Effector memory CD4-positive, alpha-beta T cell (primary cell): ENCODE measurements around the gene PTPN18.
A peak's percentile ranks its signal among the peaks of the same experiment; 100 is the strongest.

ENCODE experiments used
- DNase-seq, 3 donors: peaks; one replicate each; pipeline ENCODE4 v3.0.0-alpha.2; 2020
- H3K27ac ChIP-seq: 2 replicates; pipeline ENCODE4 v1.7.0; 2013; ENCODE audit warnings: mild to moderate bottlenecking, low read length, moderate library complexity; ENCODE audit not compliant: insufficient read depth, poor library complexity, severe bottlenecking
- H3K27me3 ChIP-seq: replicated peaks from 2 replicates; pipeline ENCODE4 v1.7.0; 2013; ENCODE audit warnings: mild to moderate bottlenecking, low read length; ENCODE audit not compliant: insufficient read depth, control insufficient read depth, poor library complexity, severe bottlenecking
- H3K36me3 ChIP-seq: 2 replicates; pipeline ENCODE4 v1.7.0; 2013; ENCODE audit warnings: mild to moderate bottlenecking, low read length, moderate library complexity; ENCODE audit not compliant: control insufficient read depth, insufficient read depth
- H3K4me1 ChIP-seq: 2 replicates; pipeline ENCODE4 v1.7.0; 2013; ENCODE audit warnings: low read length, mild to moderate bottlenecking; ENCODE audit not compliant: control insufficient read depth, insufficient read depth, poor library complexity, severe bottlenecking
- H3K4me3 ChIP-seq: 2 replicates; pipeline ENCODE4 v1.7.0; 2013; ENCODE audit warnings: low read length, low read depth, mild to moderate bottlenecking; ENCODE audit not compliant: insufficient read depth, poor library complexity, severe bottlenecking
- H3K9me3 ChIP-seq: 2 replicates; pipeline ENCODE4 v1.7.0; 2013; ENCODE audit warnings: mild to moderate bottlenecking, low read length, moderate library complexity; ENCODE audit not compliant: control insufficient read depth
- total RNA-seq, 3 donors: gene quantifications; one replicate each; lab custom pipeline; 2026; lab: John Stamatoyannopoulos, UW

Gene PTPN18, protein sequence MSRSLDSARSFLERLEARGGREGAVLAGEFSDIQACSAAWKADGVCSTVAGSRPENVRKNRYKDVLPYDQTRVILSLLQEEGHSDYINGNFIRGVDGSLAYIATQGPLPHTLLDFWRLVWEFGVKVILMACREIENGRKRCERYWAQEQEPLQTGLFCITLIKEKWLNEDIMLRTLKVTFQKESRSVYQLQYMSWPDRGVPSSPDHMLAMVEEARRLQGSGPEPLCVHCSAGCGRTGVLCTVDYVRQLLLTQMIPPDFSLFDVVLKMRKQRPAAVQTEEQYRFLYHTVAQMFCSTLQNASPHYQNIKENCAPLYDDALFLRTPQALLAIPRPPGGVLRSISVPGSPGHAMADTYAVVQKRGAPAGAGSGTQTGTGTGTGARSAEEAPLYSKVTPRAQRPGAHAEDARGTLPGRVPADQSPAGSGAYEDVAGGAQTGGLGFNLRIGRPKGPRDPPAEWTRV
- 40.9 to 63.3 (median 52.6) reads per million in 3 donors for total RNA-seq

DNA sequence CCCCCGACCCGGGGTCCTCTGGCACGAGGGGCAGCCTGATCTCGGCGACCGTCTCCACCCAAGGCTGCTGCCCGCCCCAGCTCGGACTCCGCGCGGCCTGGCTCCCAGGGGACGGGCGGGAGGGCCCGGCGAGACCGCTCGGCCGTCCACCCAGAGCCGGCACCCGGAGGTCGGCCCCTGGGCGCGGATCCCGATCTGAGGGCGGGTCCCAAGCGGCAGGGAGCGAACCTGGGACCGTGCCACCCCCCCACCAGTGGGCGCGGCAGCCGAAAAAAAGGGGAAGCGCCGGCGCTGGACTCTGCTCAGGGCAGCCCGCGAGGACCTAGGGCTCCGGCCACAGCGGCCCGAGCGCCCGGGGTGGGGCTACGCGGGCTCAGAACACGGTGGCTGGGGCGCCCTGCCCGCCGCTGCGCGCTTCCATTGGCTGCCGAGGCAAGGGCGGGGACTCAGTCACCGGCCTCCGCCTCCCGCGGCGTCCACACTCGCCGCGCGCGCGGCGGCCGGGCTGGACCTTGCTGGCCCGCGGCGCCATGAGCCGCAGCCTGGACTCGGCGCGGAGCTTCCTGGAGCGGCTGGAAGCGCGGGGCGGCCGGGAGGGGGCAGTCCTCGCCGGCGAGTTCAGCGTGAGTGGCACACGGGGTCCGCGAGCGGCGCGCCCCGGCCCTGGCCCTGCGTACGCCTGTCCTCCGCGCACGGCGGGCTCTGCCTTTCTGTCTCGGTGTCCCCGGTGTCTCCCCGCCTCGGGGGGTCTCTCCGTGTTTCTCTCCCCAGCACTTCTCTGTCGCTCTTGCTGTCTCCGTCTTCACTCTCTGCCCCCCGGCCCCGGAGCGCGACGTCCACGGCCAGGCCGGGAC, at the start of gene PTPN18:
Gene PTPN18, plus strand, starts transcription at position 479 of the 854 bp plus-strand sequence. Its CDS starts 52 bp downstream, at position 531.
- H3K27ac ChIP-seq = no peak within 1 kb of the TSS
- peaks cover 10% of the 10 kb centered on the region for H3K4me1 ChIP-seq

DNA sequence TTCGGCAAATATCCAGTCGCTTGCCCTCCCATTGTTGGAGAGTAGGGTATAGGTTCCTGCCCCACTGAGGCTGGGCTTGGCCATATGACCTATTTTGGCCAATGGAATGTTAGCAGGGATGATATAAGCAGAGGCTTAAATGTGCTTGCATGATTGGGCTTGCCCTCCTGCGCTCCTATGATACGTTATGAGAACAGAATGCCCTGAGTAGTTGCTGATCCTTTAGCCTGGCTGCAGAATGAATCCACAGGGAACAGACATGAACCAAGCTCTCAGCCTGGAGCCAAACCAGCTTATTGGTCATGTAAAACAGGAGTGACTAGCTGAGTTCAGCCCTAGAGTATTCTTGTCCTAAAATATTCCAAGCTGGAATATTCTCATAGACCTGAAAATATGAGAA, 48.0 kb upstream of the PTPN18 start:
- no peak overlapping the region for H3K4me3 ChIP-seq
- no peaks in the 10 kb centered on the region for H3K4me1 ChIP-seq
- no peaks in the 10 kb centered on the region for H3K27me3 ChIP-seq
- no peak for DNase-seq
- no peaks in the 10 kb centered on the region for H3K9me3 ChIP-seq
- H3K36me3 ChIP-seq = no peaks in the 10 kb centered on the region
- H3K27ac ChIP-seq = no peak overlapping the region

More for the DNA sequence above, at the start of gene PTPN18:
- Histone ChIP-seq H3K27me3 (no peaks in the 10 kb centered on the region), H3K4me3 (peak within 1 kb of the TSS; percentile 83), H3K36me3 (no peaks in the 10 kb centered on the region), H3K9me3 (no peaks in the 10 kb centered on the region)
- DNase-seq = peak; percentile 34 to 49 (median 36)

DNA sequence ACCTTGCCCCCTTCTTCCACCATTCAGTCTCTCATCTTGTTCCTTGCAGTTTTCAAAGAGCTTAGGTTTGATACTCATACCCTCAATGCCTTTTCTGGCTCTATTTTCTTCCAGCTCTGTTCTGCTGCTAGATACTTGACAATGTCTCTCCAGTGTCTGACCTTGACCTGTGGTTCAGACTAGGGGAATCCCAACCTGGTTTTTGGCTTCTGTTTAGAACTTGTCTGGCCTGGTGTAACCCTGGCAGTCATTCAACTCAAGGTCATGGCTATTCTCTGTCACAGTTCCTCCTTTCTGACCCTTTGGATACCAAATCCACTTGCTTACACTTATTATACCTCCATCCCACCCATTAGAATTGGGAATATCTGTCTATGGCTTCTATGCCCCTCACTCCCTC, 45.0 kb upstream of the PTPN18 start:
- Histone ChIP-seq H3K4me3 (no peak overlapping the region), H3K36me3 (no peaks in the 10 kb centered on the region), H3K9me3 (no peaks in the 10 kb centered on the region), H3K4me1 (no peaks in the 10 kb centered on the region), H3K27me3 (no peaks in the 10 kb centered on the region), H3K27ac (no peak overlapping the region)
- DNase-seq = no peak

DNA sequence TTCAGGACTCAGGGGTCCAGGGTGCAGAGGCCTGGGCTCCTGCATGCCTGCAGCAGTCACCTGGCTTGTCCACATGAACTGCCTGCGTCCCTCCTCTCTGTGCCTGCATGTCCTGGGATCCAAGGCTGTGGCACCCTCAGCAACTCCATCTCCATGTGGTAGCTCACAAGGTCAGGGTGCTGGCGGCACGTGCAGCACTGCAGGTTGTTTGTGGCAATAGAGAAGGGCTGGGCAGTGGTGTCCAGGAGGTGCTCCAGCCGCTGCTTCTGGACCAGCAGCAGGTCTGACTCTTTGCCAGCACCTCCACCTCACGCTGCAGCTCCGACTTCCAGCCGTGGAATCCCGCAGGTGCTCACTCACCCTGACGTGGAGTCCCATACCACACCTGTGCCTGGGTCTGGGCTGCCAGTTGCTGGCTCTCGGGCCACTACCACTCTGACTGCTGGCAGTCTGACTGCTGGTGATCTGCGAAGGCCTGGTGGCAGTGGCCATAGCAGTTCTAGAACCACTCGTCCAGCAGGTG, 42.0 kb upstream of the PTPN18 start:
- no peaks in the 10 kb centered on the region for H3K4me1 ChIP-seq
- H3K27me3 ChIP-seq = no peaks in the 10 kb centered on the region
- DNase-seq = no peak
- no peaks in the 10 kb centered on the region for H3K36me3 ChIP-seq
- H3K4me3 ChIP-seq = no peak overlapping the region
- H3K9me3 ChIP-seq = no peaks in the 10 kb centered on the region
- no peak overlapping the region for H3K27ac ChIP-seq

DNA sequence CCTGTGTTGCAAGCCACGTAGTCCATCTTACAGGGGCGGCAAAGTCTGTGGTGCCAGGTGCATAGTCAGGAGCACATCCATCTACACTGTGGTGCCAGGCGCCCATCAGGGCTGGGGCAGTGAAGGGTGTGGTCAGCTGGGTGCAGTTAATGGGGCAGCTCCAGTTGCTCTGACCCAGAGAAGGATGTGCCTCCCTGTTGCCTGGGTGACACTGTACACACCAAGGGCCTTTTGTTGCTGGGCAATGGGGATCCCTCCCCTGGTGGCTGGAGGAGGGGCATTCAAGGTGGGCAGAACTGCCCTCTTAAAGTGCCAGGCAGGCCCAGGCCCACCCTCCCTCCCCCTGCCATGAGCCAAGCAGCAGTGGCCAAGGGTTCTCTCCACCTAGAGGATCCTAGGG, 41.5 kb upstream of the PTPN18 start:
- no peak for DNase-seq
- no peak overlapping the region for H3K4me3 ChIP-seq
- no peaks in the 10 kb centered on the region for H3K9me3 ChIP-seq
- no peak overlapping the region for H3K27ac ChIP-seq
- no peaks in the 10 kb centered on the region for H3K4me1 ChIP-seq
- H3K36me3 ChIP-seq = no peaks in the 10 kb centered on the region
- H3K27me3 ChIP-seq = no peaks in the 10 kb centered on the region

DNA sequence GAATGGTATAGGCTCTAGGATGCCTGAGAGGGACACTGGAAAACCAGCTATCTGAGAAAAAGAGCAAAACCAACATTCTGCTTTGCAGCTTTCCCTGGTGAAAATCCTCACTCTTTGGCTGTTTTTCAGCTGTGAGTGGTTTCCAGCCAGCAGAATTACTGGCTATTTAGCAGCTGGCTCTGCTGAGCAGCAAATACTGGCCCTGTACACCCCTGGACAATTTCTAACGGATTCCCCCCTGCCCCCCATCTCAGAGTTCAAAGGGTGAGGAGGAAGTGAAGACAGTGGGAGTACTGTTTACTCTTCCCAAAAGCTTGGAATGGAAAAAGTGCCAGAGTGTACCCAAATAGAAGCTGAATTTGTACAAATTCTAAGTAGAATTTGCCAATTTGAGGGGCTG, 39.3 kb upstream of the PTPN18 start:
- no peak for DNase-seq
- no peaks in the 10 kb centered on the region for H3K4me1 ChIP-seq
- no peak overlapping the region for H3K4me3 ChIP-seq
- H3K27ac ChIP-seq = no peak overlapping the region
- no peaks in the 10 kb centered on the region for H3K9me3 ChIP-seq
- H3K27me3 ChIP-seq = no peaks in the 10 kb centered on the region
- no peaks in the 10 kb centered on the region for H3K36me3 ChIP-seq

DNA sequence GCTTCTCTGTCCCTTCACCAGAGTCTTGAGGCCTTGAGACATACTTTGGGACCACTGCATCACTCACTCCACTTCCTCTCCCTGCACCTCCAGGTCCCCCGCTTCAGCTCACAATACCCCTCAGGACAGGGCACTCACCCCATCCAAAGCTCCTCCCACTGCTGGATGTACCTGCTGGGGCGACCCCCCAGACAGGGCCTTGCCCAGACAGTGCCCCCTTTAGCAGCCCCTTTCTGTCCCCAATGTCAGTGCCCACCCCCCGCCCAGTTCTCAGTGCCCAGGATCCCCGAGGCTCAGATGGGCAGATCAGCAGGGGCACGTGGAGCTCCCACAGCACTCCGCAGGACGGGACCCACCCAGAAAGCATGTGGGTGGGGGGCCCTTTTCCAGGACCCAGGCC, 37.0 kb upstream of the PTPN18 start:
- DNase-seq = no peak

DNA sequence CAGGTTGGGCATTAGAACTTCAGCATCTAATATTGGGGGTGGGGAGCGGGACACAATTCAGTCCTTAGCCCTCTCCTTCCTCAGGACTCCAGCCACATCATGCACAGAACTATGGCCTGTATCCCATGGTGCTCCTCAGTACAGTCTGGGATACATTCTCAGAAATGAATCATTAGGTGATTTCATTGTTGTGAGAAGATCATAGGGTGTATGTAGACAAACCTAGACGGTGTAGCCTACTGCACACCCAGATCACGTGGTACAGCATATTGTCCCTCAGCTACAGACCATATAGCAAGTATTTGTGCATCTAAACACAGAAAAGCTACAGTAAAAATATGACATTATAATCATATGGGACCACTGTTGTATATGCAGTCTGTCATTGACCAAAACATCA, 36.3 kb upstream of the PTPN18 start:
- H3K4me1 ChIP-seq = no peaks in the 10 kb centered on the region
- no peak for DNase-seq
- H3K9me3 ChIP-seq = no peaks in the 10 kb centered on the region
- no peak overlapping the region for H3K27ac ChIP-seq
- no peaks in the 10 kb centered on the region for H3K36me3 ChIP-seq
- no peaks in the 10 kb centered on the region for H3K27me3 ChIP-seq
- H3K4me3 ChIP-seq = no peak overlapping the region

More for the DNA sequence above, 37.0 kb upstream of the PTPN18 start:
- H3K4me3 ChIP-seq = no peak overlapping the region
- no peaks in the 10 kb centered on the region for H3K9me3 ChIP-seq
- no peaks in the 10 kb centered on the region for H3K27me3 ChIP-seq
- no peak overlapping the region for H3K27ac ChIP-seq
- H3K4me1 ChIP-seq = no peaks in the 10 kb centered on the region
- H3K36me3 ChIP-seq = no peaks in the 10 kb centered on the region

DNA sequence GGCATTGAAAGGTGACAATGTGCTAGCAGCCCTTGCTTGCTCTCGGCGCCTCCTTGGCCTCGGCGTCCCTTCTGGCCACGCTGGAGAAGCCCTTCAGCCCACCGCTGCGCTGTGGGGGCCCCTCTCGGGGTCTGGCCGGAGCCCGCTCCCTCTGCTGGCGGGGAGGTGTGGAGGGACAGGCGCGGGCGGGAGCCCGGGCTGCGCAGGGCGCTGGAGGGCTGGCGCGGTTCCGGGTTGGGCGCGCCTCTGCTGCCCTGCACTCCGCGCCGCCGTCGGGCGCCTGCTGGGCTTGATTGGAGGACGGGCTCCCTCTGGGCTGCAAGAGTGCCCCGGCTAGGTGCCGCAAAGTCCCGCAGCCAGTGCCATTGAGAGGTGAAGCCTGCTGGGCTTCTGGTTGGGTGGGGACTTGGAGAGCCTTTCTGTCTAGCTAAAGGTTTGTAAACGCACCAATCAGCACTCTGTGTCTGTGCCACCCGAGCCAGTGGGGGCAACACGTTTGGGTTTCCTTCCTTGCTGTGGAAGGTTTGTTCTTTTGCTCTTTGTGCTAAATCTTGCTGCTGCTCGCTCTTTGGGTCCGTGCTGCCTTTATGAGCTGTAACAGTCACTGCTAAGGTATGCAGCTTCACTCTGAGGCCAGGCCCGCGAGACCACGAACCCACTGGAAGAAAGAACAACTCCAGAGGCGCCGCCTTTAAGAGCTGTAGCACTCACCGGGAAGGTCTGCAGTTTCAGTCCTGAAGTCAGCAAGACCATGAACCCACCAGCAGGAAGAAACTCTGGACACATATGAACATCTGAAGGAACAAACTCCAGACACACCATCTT, 27.9 kb upstream of the PTPN18 start:
- Histone ChIP-seq H3K27ac (no peak overlapping the region), H3K27me3 (no peaks in the 10 kb centered on the region), H3K4me3 (no peak overlapping the region), H3K9me3 (no peaks in the 10 kb centered on the region), H3K36me3 (no peaks in the 10 kb centered on the region), H3K4me1 (peaks cover 6% of the 10 kb centered on the region)
- no peak for DNase-seq
